WERI-Rb-1 (cell line): ENCODE measurements around the gene ZNF483.

Experiments used
- DNase-seq: peaks from one replicate; pipeline ENCODE4 v3.0.0-alpha.2; 2020
- H3K27ac ChIP-seq: fragments of 250-450 bp; sonication (Bioruptor Pico); 2 replicates; pipeline ENCODE4 v1.5.1; 2020; ENCODE audit warnings: mild to moderate bottlenecking, moderate library complexity
- H3K27me3 ChIP-seq: fragments of 250-450 bp; sonication (Bioruptor Pico); 2 replicates; pipeline ENCODE4 v1.5.1; 2021; ENCODE audit warnings: mild to moderate bottlenecking, low read depth, moderate library complexity; ENCODE audit not compliant: insufficient read depth, severe bottlenecking
- H3K36me3 ChIP-seq: fragments of 250-450 bp; sonication (Bioruptor Pico); 2 replicates; pipeline ENCODE4 v1.5.1; 2020; ENCODE audit warnings: mild to moderate bottlenecking, moderate library complexity
- H3K4me3 ChIP-seq: 2 replicates; pipeline ENCODE4 v1.5.1; 2011; ENCODE audit warnings: low read depth, mild to moderate bottlenecking, control low read depth, low read length
- H3K9me3 ChIP-seq: fragments of 250-450 bp; sonication (Bioruptor Pico); 2 replicates; pipeline ENCODE4 v1.5.1; 2021; ENCODE audit warnings: mild to moderate bottlenecking, moderate library complexity; ENCODE audit not compliant: severe bottlenecking
- TF ChIP-seq, protein P1 (sequence below): IDR thresholded peaks from 2 replicates; pipeline ENCODE4 v1.5.1; 2011; ENCODE audit warnings: low read depth, mild to moderate bottlenecking, control low read depth, inconsistent platforms, low read length

Gene ZNF483

GRCh38 chr9:111586378-111586777 is 61.4 kb downstream of the ZNF483 start:
- peaks cover 56% of the 10 kb centered on the region for H3K36me3 ChIP-seq
- H3K9me3 ChIP-seq = no peaks in the 10 kb centered on the region
- H3K4me3 ChIP-seq = no peak overlapping the region
- TF ChIP-seq, protein P1, sequence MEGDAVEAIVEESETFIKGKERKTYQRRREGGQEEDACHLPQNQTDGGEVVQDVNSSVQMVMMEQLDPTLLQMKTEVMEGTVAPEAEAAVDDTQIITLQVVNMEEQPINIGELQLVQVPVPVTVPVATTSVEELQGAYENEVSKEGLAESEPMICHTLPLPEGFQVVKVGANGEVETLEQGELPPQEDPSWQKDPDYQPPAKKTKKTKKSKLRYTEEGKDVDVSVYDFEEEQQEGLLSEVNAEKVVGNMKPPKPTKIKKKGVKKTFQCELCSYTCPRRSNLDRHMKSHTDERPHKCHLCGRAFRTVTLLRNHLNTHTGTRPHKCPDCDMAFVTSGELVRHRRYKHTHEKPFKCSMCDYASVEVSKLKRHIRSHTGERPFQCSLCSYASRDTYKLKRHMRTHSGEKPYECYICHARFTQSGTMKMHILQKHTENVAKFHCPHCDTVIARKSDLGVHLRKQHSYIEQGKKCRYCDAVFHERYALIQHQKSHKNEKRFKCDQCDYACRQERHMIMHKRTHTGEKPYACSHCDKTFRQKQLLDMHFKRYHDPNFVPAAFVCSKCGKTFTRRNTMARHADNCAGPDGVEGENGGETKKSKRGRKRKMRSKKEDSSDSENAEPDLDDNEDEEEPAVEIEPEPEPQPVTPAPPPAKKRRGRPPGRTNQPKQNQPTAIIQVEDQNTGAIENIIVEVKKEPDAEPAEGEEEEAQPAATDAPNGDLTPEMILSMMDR = no peak
- no peak overlapping the region for H3K27ac ChIP-seq
- no peak for DNase-seq
- H3K27me3 ChIP-seq = no peaks in the 10 kb centered on the region

GRCh38 chr9:111588846-111589245 is 63.9 kb downstream of the ZNF483 start:
- H3K4me3 ChIP-seq = no peak overlapping the region
- TF ChIP-seq, protein P1 = no peak
- no peak for DNase-seq
- no peak overlapping the region for H3K27ac ChIP-seq
- H3K36me3 ChIP-seq = peaks cover 50% of the 10 kb centered on the region
- H3K9me3 ChIP-seq = no peaks in the 10 kb centered on the region
- H3K27me3 ChIP-seq = no peaks in the 10 kb centered on the region

DNA sequence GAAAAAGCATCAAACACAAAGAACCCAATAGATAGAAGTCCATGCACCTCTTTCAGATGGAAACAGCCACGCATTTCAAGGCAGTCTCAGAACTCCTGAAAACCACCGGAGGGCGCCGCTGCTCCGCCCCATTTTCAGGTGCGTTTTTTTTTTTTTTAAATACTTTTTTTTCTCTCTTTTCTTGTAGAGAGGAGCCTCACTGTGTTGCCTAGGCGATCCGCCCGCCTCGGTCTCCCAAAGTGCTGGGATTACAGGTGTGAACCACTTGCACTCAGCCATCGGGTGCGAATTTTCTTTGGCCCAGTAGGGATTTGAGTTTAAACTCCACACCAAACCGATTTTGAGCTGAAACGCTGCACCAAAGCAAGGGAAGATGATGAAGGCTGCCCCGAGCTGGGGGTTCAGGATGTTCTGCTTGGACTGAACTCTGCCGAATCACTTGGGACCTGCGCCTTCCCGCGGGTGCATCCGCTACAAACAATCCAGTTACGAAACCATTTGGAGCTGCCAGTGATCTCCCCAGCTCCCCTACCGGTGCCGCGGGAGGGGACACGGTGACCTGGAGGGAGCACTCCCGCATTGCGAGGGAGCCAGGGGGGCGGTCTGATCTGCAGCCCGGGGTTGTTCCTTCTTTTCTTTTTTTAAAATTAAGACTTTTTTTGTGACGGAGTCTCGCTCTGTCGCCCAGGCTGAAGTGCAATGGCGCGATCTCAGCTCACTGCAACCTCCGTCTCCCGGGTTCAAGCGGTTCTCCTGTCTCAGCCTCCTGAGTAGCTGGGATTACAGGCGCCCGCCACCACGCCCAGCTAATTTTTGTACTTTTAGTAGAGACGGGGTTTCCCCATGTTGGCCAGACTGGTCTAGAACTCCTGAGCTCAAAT is 73.1 kb downstream of the ZNF483 start:
- H3K4me3 ChIP-seq = peak overlapping the region; percentile 89
- H3K27me3 ChIP-seq = no peaks in the 10 kb centered on the region
- H3K9me3 ChIP-seq = no peaks in the 10 kb centered on the region
- no peak overlapping the region for H3K27ac ChIP-seq
- H3K36me3 ChIP-seq = peaks cover 29% of the 10 kb centered on the region
- peak; percentile 70 for DNase-seq
- TF ChIP-seq, protein P1 = peak; percentile 77

DNA sequence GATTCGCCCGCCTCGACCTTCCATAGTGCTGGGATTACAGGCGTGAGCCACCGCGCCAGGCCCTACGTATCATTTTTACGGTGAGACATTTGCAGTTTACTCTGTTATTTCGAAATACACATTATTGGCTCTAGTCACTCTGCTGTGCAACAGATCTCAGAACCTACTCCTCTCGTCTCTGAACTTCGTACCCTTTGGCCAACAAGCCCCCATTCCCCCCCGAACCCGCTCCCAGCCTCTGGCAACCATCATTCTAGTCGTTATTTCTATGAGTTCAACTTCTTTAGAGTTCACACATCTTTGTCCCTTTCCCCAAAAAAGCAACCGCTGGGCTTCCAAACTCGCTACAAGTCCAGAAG is 73.7 kb downstream of the ZNF483 start:
- H3K36me3 ChIP-seq = peaks cover 23% of the 10 kb centered on the region
- H3K9me3 ChIP-seq = no peaks in the 10 kb centered on the region
- peak overlapping the region; percentile 49 for H3K27ac ChIP-seq
- H3K27me3 ChIP-seq = no peaks in the 10 kb centered on the region
- peak overlapping the region; percentile 89 for H3K4me3 ChIP-seq
- DNase-seq = peak; percentile 29
- TF ChIP-seq, protein P1 = no peak

DNA sequence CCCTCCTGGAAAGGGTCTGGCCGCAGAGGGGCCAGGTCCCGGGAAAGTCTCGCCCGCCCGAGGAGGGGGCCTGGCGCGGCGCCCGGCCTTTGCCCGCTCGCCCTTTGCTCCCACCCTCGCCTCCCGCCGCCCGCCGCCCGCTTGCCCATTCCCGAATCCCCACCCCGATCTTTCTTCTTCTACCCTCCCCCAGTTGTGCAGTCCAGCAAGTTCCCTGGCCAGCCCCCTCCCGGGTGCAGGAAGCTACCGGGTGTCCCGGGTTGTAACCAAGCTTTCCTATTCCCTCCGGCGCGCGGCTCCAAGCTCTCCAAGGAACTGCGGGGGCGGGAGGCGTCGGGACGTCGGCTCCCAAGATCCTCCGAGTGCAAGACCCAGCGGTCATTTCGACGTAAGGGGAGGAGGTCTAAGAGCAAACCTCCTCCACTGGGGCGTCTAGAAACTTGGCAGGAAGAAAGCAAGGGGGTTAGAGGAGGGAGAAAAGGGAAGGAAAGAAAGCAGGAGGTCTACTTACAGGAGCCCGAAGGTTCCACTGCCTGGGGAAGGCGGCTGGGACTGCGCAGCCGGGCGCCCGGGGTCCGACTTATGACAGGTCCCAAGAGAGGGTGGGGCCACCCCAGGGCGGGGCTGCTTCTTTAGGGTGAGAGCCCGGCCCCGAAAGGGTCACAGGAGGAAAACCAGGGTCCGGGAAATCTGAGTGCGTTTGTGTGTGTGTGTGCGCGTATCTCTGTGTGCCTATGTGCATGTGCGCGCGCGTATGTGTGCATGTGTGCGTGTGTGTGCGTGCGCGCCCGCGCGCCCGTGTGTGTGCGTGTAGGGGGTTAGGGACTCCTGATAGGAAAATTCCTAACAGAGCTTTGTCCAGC is 74.3 kb downstream of the ZNF483 start, which contains the start of gene PTGR1:
PTGR1 (minus strand) TSS at position 556 of the 863 bp plus-strand sequence. CDS start 2,225 bp downstream, outside the sequence.
- Histone ChIP-seq H3K27ac (peak within 1 kb of the TSS; percentile 49), H3K27me3 (no peaks in the 10 kb centered on the region), H3K9me3 (no peaks in the 10 kb centered on the region), H3K36me3 (peaks cover 19% of the 10 kb centered on the region), H3K4me3 (peak within 1 kb of the TSS; percentile 89)
- DNase-seq = peak; percentile 90
- TF ChIP-seq, protein P1 = no peak
